GM12892 (cell line): Measurements from ENCODE around the gene PXMP4.

Source experiments
- POLR2A ChIP-seq: IDR thresholded peaks from 2 replicates; pipeline ENCODE4 v1.6.1; 2011; ENCODE audit warnings: low read depth, low read length, control low read depth
- POLR2AphosphoS5 ChIP-seq: IDR thresholded peaks from 2 replicates; pipeline ENCODE4 v1.6.1; 2011; ENCODE audit warnings: low read depth, low read length, control low read depth
- TAF1 ChIP-seq: IDR thresholded peaks from 2 replicates; pipeline ENCODE4 v1.6.1; 2011; ENCODE audit warnings: low read depth, mild to moderate bottlenecking, control low read depth, low read length, borderline replicate concordance

GRCh38 chr20:33669873-33670640, 50.1 kb downstream of the PXMP4 start:
- no peak for TF ChIP-seq POLR2A
- TF ChIP-seq POLR2AphosphoS5, result no peak
- TF ChIP-seq TAF1, result no peak
